Upper lobe of left lung (tissue), 4 donors: Measurements from ENCODE around the gene KCND2.

Source experiments
- EP300 ChIP-seq, 4 donors: sonication (generic); formaldehyde crosslinking; IDR thresholded peaks; one replicate each; pipeline ENCODE4 v1.5.1; 2017; ENCODE audit warnings: antibody characterized with exemption in 4 of 4, control low read depth in 2 of 4
- TF ChIP-seq, protein P1 (sequence below), 6 experiments: fragments of 450-650 bp in 4 of 6; fragments of 200-600 bp in 2 of 6; sonication (generic) in 2 of 6; IDR thresholded peaks; one replicate each; pipeline ENCODE4 v1.5.1; 2016 to 2019; ENCODE audit warnings: antibody characterized with exemption in 6 of 6

DNA sequence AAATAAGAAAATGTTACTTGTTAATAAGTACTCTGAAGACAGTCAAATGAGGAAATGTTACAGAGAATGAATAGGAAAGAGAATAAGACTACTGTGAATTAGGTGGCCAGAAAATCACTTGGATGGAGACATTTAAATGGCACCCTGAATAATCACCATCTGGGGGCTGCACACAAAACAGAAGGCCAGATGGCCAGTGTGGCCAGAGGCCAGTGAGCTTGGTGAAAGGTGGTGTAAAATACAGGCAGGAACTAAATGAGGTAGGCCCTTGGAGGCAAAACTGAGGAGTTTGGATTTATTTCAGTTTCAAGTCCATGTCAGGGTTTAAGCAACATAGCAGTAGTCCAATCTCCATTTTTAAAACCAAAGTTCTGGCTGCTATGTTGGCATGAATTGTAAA is 458.3 kb downstream of the KCND2 start:
- TF ChIP-seq, protein P1, sequence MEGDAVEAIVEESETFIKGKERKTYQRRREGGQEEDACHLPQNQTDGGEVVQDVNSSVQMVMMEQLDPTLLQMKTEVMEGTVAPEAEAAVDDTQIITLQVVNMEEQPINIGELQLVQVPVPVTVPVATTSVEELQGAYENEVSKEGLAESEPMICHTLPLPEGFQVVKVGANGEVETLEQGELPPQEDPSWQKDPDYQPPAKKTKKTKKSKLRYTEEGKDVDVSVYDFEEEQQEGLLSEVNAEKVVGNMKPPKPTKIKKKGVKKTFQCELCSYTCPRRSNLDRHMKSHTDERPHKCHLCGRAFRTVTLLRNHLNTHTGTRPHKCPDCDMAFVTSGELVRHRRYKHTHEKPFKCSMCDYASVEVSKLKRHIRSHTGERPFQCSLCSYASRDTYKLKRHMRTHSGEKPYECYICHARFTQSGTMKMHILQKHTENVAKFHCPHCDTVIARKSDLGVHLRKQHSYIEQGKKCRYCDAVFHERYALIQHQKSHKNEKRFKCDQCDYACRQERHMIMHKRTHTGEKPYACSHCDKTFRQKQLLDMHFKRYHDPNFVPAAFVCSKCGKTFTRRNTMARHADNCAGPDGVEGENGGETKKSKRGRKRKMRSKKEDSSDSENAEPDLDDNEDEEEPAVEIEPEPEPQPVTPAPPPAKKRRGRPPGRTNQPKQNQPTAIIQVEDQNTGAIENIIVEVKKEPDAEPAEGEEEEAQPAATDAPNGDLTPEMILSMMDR (IDR thresholded peaks at IDR 0.05) = no peak
- TF ChIP-seq EP300 (IDR thresholded peaks at IDR 0.05) = no peak
